SU-DHL-6 (cell line): ENCODE results near the gene COG4.

Experiments
- H2AFZ ChIP-seq: fragments of 200-600 bp; sonication (generic); 2 replicates; pipeline ENCODE4 v1.6.1; 2014; ENCODE audit warnings: low read depth, mild to moderate bottlenecking, moderate library complexity, mixed read lengths, antibody characterized with exemption, low read length; ENCODE audit not compliant: severe bottlenecking
- H3F3A ChIP-seq: fragments of 200-600 bp; shearing (Covaris generic); 2 replicates; pipeline ENCODE4 v1.6.0; 2016; ENCODE audit warnings: antibody characterized with exemption, mild to moderate bottlenecking; ENCODE audit not compliant: insufficient read depth
- H3K27ac ChIP-seq: fragments of 200-600 bp; sonication (generic); 2 replicates; pipeline ENCODE4 v1.5.1; 2016; ENCODE audit warnings: low read depth, mild to moderate bottlenecking, low read length, moderate library complexity, mixed read lengths
- H3K27me3 ChIP-seq: fragments of 200-600 bp; sonication (generic), shearing (Covaris generic); 2 replicates; pipeline ENCODE4 v1.6.0; 2014; ENCODE audit warnings: mild to moderate bottlenecking, low read length
- H3K36me3 ChIP-seq: fragments of 200-600 bp; sonication (generic); 2 replicates; pipeline ENCODE4 v1.6.1; 2014; ENCODE audit warnings: mild to moderate bottlenecking, low read length, mixed read lengths
- H3K4me2 ChIP-seq: fragments of 300-600, 200-600 bp; shearing (Covaris generic), sonication (generic); 2 replicates; pipeline ENCODE4 v1.6.0; 2014; ENCODE audit warnings: low read length, low read depth, mild to moderate bottlenecking; ENCODE audit not compliant: poor library complexity, severe bottlenecking
- H3K4me3 ChIP-seq: fragments of 200-600 bp; sonication (generic); 2 replicates; pipeline ENCODE4 v1.5.1; 2014; ENCODE audit warnings: antibody characterized with exemption, low read length, mild to moderate bottlenecking, mixed read lengths; ENCODE audit not compliant: insufficient read depth, poor library complexity, severe bottlenecking
- H3K79me2 ChIP-seq: fragments of 200-600 bp; sonication (generic); 2 replicates; pipeline ENCODE4 v1.6.1; 2014; ENCODE audit warnings: mild to moderate bottlenecking, low read length, moderate library complexity; ENCODE audit not compliant: insufficient read depth
- H3K9ac ChIP-seq: fragments of 200-600 bp; sonication (generic); 2 replicates; pipeline ENCODE4 v1.7.0; 2014; ENCODE audit warnings: mild to moderate bottlenecking, low read length
- H3K9me2 ChIP-seq: fragments of 200-600 bp; sonication (generic); replicated peaks from 2 replicates; pipeline ENCODE4 v1.6.1; 2014; ENCODE audit warnings: low read length; ENCODE audit not compliant: insufficient read depth
- H3K9me3 ChIP-seq: fragments of 200-600 bp; sonication (generic); 2 replicates; pipeline ENCODE4 v1.6.1; 2014; ENCODE audit warnings: low read length, mixed read lengths; ENCODE audit not compliant: insufficient read depth
- H4K20me1 ChIP-seq: fragments of 200-600 bp; sonication (generic); 2 replicates; pipeline ENCODE4 v1.6.1; 2014; ENCODE audit warnings: low read depth, mild to moderate bottlenecking, antibody characterized with exemption, low read length, moderate library complexity, mixed read lengths
- EZH2phosphoT487 ChIP-seq: fragments of 200-600 bp; sonication (generic), shearing (Covaris generic); conservative IDR thresholded peaks from 2 replicates; pipeline ENCODE4 v1.6.1; 2018; ENCODE audit warnings: mild to moderate bottlenecking, antibody characterized with exemption, low read length, moderate library complexity, mixed read lengths
- TF ChIP-seq, protein P1 (sequence below): fragments of 200-600 bp; sonication (generic); IDR thresholded peaks from one replicate; pipeline ENCODE4 v1.5.1; 2017; ENCODE audit warnings: antibody characterized with exemption, mild to moderate bottlenecking, low read length, moderate library complexity; ENCODE audit not compliant: insufficient read depth, poor library complexity, severe bottlenecking

The COG4 gene

GRCh38 chr16:70474320-70475053 lies 48.9 kb downstream of the COG4 start:
- TF ChIP-seq, protein P1, sequence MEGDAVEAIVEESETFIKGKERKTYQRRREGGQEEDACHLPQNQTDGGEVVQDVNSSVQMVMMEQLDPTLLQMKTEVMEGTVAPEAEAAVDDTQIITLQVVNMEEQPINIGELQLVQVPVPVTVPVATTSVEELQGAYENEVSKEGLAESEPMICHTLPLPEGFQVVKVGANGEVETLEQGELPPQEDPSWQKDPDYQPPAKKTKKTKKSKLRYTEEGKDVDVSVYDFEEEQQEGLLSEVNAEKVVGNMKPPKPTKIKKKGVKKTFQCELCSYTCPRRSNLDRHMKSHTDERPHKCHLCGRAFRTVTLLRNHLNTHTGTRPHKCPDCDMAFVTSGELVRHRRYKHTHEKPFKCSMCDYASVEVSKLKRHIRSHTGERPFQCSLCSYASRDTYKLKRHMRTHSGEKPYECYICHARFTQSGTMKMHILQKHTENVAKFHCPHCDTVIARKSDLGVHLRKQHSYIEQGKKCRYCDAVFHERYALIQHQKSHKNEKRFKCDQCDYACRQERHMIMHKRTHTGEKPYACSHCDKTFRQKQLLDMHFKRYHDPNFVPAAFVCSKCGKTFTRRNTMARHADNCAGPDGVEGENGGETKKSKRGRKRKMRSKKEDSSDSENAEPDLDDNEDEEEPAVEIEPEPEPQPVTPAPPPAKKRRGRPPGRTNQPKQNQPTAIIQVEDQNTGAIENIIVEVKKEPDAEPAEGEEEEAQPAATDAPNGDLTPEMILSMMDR: no peak
- no peak for TF ChIP-seq EZH2phosphoT487
- H3K27ac ChIP-seq: no peak overlapping the region

DNA sequence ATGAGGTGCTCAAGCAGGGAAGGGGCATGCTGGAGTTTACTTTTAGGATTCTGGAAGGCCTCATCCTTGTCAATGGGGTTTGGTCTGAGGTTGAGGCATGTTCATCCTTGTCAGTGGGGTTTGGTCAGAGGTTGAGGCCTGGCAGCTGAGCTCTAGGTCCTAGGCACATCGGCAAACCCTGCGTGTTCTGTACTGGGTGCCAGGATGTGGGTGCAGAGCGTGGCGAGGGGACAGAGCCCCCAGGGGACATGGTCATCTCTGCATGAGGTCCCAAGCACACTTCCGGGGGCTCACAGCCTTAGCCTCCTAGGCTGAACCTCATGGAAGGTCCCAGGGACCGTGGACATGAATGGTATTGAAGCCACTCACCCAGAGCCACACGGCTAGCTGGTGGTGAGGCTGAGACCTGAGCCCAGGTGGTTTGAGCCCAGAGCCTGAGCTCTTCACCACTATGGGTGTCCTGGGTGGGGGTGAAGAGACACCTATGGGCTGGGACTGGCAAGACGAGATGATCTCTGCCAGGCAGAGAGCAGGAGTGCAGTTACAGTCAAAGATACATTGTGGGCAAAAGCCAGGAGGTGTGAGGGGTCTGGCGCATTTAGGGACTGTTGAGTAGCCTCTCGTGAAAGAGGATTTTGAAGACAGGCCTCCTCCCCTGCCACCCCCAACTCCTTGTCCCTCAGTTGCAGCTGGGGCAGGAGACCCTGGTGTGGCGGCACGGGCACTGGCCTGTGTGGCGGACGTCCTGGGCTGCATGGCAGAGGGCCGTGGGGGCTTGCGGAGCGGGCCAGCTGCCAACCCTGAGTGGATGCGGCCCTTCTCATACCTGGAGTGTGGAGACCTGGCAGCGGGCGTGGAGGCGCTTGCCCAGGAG lies 49.7 kb downstream of the COG4 start:
- H3K9me3 ChIP-seq: no peaks in the 10 kb centered on the region
- no peaks in the 10 kb centered on the region for H3F3A ChIP-seq
- H3K9me2 ChIP-seq: no peaks in the 10 kb centered on the region
- no peak overlapping the region for H2AFZ ChIP-seq
- TF ChIP-seq EZH2phosphoT487: no peak
- TF ChIP-seq, protein P1: no peak
- H3K4me2 ChIP-seq: no peak overlapping the region
- no peak overlapping the region for H3K27ac ChIP-seq
- no peaks in the 10 kb centered on the region for H3K27me3 ChIP-seq
- H3K36me3 ChIP-seq: no peaks in the 10 kb centered on the region
- no peaks in the 10 kb centered on the region for H3K79me2 ChIP-seq
- no peak overlapping the region for H3K9ac ChIP-seq
- no peaks in the 10 kb centered on the region for H4K20me1 ChIP-seq
- no peak overlapping the region for H3K4me3 ChIP-seq

More at GRCh38 chr16:70474320-70475053, 48.9 kb downstream of the COG4 start:
- H3K9ac ChIP-seq: no peak overlapping the region
- H3K27me3 ChIP-seq: no peaks in the 10 kb centered on the region
- no peak overlapping the region for H3K4me3 ChIP-seq
- H3K79me2 ChIP-seq: no peaks in the 10 kb centered on the region
- H2AFZ ChIP-seq: no peak overlapping the region
- no peaks in the 10 kb centered on the region for H3K9me3 ChIP-seq
- no peaks in the 10 kb centered on the region for H3K9me2 ChIP-seq
- H3F3A ChIP-seq: no peaks in the 10 kb centered on the region
- no peak overlapping the region for H3K4me2 ChIP-seq
- H4K20me1 ChIP-seq: no peaks in the 10 kb centered on the region
- no peaks in the 10 kb centered on the region for H3K36me3 ChIP-seq

DNA sequence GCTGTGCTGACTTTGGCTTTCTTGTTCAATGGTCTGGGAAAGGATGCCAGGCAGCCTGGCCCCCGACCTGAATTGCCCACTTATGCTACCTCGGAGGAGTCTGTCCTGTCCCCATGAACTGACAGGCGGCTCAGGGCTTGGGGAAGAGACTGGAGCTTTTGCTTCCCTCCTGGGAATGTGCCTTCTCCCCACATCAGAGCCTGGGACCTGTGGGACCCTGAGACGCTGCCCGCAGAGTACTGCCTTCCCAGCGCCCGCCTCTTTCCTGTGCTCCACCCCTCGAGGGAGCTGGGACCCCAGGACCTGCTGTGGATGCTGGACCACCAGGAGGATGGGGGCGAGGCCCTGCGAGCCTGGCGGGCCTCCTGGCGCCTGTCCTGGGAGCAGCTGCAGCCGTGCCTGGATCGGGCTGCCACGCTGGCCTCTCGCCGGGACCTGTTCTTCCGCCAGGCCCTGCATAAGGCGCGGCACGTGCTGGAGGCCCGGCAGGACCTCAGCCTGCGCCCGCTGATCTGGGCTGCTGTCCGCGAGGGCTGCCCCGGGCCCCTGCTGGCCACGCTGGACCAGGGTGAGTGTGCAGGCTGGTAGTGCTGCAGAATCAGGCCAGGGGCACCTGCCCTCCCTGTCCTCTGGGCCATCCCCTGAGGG lies 50.4 kb downstream of the COG4 start:
- H3K36me3 ChIP-seq: no peaks in the 10 kb centered on the region
- H3K79me2 ChIP-seq: no peaks in the 10 kb centered on the region
- no peak overlapping the region for H3K9ac ChIP-seq
- H3K27me3 ChIP-seq: no peaks in the 10 kb centered on the region
- H4K20me1 ChIP-seq: no peaks in the 10 kb centered on the region
- H2AFZ ChIP-seq: no peak overlapping the region
- H3K27ac ChIP-seq: no peak overlapping the region
- no peak for TF ChIP-seq EZH2phosphoT487
- TF ChIP-seq, protein P1: no peak
- H3K9me3 ChIP-seq: no peaks in the 10 kb centered on the region
- no peak overlapping the region for H3K4me2 ChIP-seq
- H3K4me3 ChIP-seq: no peak overlapping the region
- no peaks in the 10 kb centered on the region for H3F3A ChIP-seq
- H3K9me2 ChIP-seq: no peaks in the 10 kb centered on the region
